ENCODE measurements around the gene LARP4B.
"Not testable (repeated sequence)": the region's sequence is repeated elsewhere in the genome, so short reads cannot be mapped to it uniquely, and the experiment has no call there.

The LARP4B gene

DNA sequence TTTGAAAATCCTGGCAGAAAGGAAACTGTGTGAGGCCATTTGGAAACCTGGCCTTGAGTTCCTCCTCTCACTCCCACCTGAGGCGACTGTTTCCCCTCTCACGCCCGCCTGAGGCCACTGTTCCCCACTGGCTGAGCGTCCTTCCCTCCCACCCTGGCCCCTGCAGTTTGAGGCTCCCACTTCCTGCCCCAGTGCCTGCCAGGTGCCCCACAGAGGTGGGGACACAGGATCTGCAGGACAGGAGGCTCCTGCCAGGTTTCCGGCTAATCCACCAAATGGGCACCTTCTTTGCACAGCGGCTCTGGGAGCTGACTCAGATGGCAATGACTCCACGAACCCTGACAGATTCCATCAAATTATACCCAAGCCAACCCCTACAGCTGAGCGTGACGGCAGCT lies 24.3 kb upstream of the LARP4B start:
- DNase-seq: no peak

DNA sequence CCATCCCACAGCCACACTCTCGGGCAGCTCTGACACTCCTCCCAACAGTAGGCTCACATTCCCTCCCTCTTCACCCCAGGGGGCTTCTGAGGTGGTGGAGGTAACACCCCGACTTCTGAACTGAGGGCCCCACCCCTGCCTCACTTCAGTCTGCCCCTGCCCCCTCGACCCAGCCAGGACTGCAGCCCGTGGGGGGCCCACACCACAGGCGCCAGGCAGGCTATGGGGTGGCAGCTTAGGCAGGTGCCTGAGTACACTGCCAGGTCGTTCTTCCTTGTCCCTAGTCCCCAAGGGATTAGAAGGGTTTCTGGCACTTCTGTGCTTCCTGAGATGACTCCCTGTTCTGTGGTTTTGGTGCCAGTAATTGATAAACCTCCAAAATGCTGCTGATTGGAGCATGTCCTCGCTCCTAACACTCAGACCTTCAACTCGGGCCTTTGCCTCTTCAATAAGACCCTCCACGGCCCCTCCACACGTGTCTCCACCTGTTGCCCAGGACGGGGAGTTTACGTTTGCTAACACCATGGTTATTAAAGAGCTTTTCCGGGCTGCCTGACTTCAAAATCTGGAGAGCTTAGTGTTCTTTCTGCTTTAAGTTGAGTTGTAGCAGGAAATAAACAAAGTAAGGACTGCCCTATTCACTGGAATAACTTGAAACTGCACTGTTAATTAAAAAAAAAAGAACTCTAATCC lies 23.8 kb upstream of the LARP4B start:
- no peak for DNase-seq

DNA sequence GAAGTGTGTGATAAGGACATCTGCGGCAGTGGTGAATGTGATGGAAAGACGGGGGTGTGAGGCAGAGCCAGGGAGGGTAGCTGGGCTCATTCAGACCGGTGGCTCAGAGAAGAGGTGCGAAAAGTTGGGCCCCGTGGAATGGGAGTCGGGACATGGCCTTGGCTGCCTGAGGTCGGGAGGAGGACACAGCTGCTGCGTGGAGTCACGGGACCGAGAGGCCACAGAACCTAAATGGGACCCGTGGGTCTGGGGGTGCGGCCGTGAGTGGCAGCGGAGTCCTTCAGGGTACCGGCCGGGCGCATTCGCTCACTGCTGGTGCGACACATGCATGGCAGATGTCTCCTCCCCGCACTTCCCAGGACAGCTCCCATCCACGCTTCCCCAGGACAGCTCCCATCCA lies 22.9 kb upstream of the LARP4B start:
- DNase-seq: no peak

DNA sequence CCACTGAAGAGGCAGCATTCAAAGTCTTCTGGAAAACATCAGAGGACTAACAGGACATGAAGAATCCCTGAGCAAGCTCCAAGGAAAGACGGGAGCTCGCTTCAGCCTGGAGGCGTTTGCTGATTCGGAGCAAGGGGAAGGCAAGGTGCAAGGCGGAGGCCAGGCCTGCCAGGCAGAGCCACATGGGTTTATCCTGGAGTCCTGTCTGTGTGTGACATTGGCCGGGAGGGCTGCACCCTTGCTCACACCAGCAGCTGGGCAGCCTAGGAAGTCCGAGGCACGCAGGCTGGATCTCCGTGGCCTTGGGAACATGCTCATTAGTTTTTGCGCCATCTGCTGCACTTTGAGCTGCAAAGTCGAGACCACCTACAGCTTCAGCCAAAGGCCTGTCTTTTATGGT lies 22.3 kb upstream of the LARP4B start:
- no peak for DNase-seq

DNA sequence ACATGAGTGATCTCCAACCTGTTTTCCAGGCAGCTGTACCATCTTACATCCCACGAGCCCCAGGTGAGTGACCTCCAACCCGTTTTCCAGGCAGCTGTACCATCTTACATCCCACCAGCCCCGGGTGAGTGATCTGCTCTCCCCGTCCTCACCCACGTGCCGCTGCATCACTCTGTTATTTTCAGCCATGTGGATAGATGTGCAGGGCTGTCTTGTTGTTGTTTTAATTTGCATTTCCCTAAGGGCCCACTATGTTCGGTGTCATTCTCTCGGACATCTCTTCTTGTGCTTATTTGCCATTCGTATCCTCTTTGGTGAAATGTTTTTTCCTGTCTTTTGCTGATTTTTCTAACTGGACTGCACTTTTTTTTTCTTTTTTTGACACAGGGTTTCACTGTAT lies 17.9 kb upstream of the LARP4B start:
- DNase-seq: no peak

DNA sequence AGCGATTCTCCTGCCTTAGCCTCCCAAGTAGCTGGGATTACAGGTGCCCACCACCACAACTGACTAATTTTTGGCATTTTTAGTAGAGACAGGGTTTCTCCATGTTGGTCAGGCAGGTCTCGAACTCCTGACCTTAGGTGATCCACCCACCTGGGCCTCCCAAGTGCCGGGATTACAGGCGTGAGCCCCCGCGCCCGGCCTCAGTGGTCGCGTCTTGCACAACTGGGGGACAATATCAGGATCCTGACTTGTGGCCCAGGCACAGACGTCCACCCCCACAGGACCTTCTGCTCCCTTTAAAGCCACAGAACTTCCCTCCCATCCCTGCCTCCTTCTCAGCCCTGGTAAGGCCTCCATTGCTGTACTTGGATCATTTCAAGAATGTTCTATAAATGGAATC lies 16.8 kb upstream of the LARP4B start:
- DNase-seq: no peak

DNA sequence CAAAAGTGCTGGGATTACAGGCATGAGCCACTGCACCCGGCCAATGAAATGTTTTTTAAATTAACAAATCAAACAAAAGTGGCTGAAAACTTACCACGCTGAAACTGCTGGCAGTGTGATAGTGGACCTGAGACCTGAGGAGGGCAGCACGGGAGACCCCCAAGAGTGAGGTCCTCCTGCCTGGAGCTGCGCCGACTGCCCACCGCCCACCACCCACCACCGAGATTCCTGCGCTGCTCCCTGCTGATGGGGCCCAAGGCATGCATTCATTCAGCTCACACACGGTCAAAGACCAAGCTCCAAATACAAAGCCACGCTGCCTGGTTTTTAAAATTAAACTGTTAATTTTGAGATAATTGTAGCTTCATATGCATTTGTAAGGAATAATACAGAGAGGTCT lies 16.4 kb upstream of the LARP4B start:
- DNase-seq: no peak

DNA sequence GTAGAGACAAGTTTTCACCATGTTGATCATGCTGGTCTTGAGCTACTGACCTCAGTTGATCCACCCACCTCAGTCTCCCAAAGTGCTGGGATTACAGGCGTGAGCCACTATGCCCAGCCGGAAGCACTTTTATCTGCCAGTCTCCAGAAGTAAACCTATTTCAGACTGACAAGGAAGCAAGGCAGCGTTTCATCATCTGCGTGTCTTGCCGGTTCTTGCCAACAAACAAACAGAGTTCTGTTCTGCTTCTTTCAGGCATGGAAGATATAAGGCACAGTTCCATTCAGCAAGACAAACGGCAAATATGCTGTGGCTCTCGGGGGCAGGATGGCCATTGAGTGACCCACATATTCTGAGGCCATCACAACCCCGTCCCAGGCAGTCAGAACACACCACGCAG lies 15.5 kb upstream of the LARP4B start:
- no peak for DNase-seq

DNA sequence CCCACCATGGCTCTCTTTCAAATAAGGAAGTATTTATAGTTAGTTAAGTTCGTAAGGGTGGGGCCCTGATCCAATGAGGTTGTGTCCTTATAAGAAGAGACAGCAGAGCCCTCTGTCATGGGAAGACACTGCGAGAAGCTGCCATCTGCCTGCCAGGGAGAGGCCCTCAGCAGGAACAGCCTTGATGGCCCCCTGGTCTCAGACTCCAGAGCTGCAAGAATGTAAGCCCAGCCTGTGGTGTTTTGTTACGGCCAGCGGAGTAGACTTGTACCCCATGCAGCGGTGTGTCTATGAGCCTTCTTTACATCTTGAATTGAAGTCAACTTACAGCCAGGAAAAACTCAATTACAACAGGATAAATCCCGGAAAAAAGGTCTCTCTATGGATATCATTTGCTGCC lies 14.3 kb upstream of the LARP4B start:
- DNase-seq: no peak

DNA sequence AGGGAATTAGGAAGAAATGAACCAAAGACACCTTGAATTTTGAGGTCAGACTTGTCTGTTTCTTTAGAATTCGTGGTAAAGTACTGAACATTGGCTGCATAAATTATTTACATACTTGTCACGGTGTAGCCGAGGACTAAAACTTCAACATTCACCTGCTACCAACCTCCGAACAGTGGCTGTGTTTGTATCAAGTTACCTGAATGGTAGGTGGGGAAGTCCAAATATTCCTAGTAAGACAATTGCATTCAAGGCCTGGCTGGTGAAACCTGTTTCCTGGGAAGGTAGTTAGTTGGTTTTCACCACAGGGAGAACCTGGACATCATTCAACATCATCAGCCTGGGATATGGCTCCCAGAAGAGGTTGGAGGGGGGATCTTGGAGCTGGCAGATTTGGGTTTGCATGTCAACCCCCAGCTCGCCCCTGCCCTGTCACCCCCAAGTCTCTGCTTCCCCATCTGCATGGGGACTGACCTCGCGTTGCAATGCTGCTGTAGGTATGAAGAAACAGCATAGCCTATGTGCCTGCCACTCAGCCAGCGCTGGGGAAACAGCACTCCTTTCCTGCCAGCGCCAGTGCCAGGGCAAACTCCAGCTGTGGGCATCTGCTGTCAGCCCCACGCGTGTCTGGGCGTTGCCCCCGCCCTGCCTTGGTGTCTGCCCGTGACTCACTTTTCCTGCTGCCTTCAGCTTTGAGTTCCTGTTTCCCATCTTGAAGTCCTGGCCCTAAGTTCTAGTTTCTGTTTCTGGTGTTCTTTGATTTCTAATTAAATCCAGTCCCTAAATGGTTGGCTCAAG lies 12.7 kb upstream of the LARP4B start:
- peak; percentile 36 for DNase-seq

DNA sequence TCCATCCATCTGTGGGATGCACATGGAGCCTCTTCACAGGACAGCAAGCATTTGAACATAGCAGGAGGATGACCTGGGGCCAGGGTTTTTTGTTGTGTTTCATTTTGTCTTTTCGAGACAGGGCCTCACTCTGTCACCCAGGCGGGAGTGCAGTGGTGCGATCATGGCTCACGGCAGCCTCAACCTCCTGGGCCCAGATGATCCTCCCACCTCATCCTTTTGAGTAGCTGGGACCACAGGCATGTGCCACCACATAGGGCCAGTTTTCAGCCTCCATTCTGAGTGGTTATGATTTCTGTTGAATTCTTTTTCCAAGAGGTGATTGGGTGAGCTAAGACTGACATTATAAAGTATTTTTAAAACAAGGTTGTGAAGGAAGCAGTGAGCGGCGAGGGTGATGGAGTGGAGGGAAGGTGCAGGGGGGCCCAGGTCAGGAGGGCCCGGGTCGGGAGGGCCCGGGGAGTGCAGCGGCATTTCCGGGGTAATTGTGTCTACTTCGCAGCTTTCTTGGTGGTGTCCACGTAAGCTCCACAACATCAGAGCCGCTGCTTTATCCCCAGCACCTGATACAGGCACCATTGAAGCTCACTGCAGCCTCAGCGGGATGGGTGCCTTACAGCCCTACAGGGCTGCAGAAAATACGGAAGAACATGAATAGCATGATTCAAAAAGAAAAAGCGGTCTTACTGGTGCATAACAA lies 12.0 kb upstream of the LARP4B start:
- no peak for DNase-seq

DNA sequence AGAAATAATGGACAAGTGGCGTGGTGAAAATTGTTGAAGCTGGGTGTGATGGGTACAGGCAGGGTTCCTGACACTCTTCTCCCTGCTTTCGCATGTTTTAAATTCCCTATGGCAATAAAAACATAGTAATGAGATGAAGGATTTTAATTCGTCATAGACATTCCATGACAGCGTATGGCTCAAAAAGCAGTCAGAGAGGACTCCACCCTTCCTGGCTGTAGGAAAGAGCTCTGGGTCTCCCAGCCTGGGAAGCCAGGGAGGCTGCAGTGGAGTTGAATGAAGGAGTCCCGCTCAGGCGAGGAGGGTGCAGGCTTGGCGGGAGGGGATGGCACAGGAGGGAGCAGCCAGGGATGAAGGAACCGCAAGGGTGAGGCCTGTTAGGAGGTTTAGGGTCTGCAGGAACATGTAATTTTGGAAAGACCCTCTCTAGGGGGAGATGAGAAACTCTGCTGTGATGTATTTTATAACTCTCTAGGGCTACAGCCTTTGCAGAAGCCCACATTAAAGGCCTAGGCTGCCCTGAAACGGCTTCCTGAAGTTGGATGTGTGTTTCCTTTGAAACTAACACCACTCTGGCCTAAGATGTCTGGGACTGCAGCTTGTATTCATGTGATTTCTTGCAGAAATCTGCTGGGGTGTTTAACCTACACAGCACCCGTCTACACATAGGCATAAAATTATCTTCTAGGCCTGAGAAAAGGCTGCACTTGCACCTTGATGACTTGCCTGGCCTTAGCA lies 7.6 kb upstream of the LARP4B start:
- DNase-seq: no peak

DNA sequence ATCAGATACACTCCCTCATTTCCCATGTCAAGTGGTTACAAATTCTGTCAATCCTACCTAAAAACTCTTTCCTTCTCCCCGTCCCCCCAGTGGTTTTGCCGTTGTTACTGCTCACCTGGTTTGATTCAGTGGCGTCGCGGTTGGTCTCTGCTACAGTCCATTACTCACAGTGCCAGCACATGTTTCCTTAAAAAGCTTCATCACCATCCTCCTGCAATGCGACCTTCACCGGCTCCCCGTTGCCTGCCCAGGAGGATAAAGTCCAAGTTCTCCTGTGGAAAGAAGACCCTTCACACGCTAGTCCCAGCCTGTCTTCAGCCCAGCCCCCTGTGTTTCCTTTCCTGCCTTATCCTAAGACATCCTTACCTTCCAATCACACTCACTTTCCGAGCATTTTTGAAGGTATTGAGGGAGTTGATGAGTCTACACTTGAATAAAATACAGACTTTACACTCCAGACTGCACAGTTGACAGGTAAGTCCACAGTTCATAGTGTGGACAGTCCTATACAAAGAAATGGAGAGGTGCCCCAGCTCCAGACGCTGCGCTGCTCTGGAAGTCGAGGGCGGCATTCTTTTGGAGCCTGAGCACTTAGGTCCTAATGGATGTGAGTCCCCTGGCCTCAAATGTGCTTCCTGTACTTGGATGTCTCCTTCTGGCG lies 3.4 kb upstream of the LARP4B start:
- DNase-seq: no peak

DNA sequence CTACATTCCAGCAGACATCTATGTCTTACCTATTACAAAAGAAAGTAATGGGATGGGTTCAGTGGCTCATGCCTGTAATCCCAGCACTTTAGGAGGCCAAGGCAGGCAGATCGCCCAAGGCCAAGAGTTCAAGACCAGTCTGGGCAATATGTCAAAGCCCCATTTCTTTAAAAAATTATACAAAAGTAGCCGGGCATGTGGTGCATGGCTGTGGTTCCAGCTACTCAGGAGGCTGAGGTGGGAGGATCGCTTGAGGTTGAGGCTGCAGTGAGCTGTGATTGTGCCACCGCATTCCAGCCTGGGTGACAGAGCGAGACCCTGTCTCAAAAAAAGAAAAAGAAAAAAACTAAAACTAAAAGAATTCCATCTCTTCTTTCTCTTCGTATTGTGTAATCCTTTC lies 2.7 kb upstream of the LARP4B start:
- DNase-seq: not testable (repeated sequence)

DNA sequence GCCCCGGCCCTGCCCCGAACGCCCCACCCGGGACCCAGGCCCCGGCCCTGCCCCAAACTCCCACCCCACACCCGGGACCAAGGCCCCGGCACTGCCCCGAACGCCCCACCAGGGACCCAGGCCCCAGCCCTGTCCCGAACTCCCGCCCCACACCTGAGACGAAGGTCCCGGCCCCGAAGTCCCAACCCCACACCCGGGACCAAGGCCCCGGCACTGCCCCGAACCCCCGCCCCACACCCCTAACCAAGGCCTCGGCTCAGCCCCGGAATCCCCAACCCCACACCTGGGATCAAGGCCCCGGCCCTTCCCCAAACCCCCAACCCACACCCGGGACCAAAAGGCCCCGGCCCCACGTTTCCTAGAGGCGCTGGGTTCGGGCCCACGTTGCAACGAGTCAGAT lies 1.1 kb upstream of the LARP4B start:
- no peak for DNase-seq

DNA sequence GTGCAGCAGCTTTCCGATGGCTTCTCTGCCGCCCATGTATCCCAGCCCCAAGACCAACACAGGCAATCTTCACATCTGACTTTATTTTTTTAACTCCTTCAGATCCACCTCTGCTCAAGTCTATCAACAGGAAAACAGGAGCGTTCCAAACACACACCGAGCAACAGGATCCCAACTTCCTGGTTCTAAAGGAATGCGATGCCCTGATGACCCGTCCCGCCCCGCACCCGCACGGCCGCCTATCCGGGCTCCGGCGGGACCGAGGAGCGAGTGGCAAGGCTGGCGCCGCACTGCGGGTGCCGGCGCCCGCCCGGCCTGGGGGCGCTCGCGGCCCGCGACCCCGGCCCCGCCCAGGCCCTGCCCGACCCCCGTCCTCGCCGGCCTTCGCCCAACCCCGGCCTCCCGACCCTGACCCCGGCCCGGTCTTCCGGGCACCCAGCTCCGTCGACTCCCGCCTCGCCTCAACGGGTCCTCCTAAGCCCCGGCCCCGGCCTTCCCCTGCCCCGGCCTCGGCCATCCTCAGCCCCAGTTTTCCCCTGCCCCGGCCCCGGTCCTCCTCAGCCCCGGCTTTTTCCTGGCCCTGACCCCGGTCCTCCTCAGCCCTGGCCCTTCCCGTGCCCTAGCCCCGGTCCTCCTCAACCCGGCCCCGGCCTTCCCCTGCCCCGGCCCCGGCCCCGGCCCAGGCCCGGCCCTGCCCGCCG lies 730 bp downstream of the LARP4B start:
- no peak for DNase-seq

DNA sequence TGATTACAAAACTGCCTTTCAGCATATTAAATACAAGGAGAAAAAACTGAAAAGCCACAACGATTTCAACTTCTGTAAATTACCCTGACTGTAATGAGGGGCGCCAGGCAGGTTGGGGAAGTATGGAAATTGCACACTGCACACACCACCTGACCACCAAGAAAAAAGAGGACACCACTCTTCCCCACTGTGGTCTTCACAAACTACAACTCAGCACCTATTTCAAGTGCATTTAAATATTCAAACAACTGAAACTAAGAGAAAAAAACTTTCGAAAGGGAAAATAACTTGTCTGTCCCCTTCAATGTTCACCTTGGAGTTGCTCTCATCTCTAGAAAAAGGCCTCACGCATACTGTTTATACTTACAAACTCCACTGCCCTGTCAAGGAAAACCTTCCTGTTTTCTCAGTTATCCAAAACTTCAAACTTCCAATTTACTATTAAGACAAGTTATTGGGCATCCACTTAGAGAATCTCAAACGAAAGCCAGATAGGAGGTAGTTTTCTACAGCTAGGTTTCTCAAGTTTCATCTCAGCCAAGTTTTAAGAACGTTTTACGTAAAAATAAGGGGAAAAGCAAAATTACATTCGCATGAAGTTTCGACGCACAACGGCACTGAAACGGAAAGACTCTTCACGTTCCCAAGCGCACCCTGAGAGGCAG lies 1.4 kb downstream of the LARP4B start:
- DNase-seq: peak; percentile 61

DNA sequence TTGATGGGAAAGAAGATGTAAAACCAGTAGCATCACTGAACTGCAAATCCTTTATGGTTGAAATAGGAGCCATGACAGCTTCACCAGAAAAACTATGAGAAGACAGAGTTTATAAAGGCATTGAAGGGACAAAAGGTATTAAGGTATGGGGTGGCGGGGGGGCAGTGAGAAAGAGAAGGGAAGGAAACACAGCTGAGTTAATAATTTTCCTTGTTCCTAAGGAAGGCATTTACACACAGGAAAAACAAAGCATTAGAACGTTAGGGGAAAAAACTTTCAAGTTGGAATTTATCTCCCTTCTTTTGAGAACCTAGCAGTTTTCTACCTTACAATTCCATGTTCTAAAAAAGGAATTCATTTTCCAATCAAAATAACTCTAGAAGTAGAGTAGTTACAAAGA lies 4.4 kb downstream of the LARP4B start:
- DNase-seq: no peak

DNA sequence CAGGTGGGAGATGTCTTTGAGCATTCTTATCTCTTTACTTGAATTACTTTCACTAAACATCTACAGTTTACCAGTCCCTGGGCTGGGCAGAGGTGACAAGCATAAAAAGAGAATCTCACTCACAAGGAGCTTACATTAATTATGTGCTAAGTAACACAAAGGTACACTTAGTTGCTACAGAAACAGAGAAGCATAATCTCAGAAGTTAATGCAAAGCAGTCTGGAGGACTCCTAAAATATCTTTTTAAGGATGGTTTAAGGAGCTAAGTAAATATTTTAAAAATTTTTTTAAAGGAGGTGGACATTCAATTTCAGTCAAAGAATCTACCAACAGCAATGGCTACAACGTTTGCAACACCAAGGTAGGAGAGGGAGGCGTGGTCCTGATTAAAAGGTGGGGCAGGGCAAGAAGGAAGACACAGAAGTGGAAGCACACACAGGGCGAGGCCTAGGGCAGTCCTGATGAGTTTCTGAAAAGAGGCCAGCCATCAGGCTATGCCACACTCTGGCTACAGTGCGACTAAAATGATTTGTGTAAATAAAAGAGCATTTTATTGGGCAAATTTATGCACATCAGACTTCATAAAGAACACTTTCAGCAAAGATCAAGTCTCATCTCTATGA lies 5.3 kb downstream of the LARP4B start:
- no peak for DNase-seq

DNA sequence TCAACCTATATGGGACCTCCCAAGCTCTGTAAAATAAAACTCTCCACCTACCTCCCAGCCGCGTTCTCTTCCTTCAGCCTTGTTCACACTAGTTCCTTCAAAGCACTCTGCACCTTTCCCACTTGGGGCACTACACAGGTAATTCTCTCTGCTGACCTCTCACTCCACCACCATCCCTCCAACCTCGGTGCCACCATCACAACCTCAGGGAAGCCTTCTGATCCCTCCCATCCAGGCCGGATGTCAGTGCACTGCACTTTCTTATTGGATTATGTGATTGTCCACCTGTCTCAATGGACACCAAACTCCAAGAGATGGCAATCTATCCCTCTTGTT lies 7.0 kb downstream of the LARP4B start:
- no peak for DNase-seq

DNA sequence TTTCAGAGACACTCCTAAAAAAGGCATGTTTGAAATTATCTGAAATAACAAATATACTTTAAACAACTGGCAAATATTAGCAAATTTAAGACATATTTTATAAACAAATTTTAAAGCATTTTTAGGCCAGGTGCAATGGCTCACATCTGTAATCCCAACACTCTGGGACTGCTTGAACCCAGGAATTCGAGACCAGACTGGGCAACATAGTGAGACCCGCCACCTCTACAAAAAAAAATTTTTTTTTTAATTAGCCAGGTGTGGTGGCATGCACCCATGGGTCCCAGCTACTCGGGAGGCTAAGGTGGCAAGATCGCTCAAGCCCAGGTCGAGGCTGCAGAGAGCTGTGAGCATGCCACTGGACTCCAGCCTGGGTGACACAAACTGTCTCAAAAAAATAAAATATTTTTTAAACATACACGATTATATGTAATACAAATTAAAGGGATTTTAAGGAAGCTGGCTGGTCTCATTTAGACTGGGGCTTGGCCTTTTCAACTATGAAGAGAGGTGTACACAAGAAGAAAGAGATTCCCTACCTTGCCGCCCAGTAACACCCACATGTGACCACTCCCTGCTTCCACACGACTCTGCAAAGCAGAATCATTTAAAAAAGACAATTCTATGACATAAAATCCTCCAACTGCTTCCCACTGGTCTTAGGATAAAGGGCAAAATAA lies 7.5 kb downstream of the LARP4B start:
- DNase-seq: no peak
